Activated naive CD8-positive, alpha-beta T cell treated with anti-CD3 and anti-CD28 coated beads, Interleukin-2, amount 50 U/mL, for 24 hours (primary cell): ENCODE data around the gene MMP23B.
"Not testable (repeated sequence)": the region's sequence is repeated elsewhere in the genome, so short reads cannot be mapped to it uniquely, and the experiment has no call there.

Source experiments
- ATAC-seq: fragments of 150-1000 bp; cut with Tn5 transposase; one replicate; pipeline ENCODE4 v1.10.0; 2021
- DNase-seq: peaks from one replicate; pipeline ENCODE4 v3.0.0; 2021
- H3K27ac Mint-ChIP-seq: one replicate; pipeline ENCODE4 v1.8.0; 2021; ENCODE audit warnings: mild to moderate bottlenecking, mixed read lengths
- H3K27me3 Mint-ChIP-seq: one replicate; pipeline ENCODE4 v1.8.0; 2021; ENCODE audit warnings: mixed read lengths
- H3K36me3 Mint-ChIP-seq: one replicate; pipeline ENCODE4 v1.8.0; 2021; ENCODE audit warnings: low read depth, mixed read lengths
- H3K4me1 Mint-ChIP-seq: one replicate; pipeline ENCODE4 v1.8.0; 2021; ENCODE audit warnings: mixed read lengths
- H3K4me3 Mint-ChIP-seq: one replicate; pipeline ENCODE4 v1.8.0; 2021; ENCODE audit warnings: mild to moderate bottlenecking, moderate library complexity, mixed read lengths
- H3K9me3 Mint-ChIP-seq: one replicate; pipeline ENCODE4 v1.8.0; 2021; ENCODE audit warnings: mixed read lengths

The MMP23B gene

DNA sequence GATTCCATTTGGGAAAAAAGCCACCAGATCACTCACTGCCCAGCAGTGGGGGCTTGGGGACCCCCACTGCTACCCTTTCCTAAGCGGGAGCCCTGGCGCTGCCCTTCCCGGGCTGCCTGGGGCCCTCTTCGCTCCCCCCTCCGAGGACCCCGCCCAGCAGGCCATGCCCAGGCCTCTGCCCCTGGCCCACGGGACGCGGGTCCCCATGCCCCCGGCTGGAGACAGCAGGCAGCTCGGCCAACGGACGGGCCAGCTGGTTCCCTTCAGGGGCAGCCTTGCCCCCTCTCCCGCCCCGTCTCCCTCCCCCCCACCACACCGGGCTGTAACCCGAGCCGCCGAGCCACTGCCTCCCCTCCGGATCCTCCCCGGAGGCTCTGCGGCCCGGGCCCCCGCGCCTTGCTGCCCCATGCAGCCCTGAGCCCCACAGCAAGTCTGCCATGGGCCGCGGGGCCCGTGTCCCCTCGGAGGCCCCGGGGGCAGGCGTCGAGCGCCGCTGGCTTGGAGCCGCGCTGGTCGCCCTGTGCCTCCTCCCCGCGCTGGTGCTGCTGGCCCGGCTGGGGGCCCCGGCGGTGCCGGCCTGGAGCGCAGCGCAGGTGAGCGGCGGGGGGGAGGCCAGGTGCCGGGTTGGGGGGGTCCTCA is at the start of gene MMP23B:
MMP23B (plus strand) TSS at position 392 of the 639 bp plus-strand sequence; CDS start at position 438, 46 bp downstream.
- no peak for ATAC-seq
- H3K9me3 Mint-ChIP-seq: no peaks in the 10 kb centered on the region
- no peak within 1 kb of the TSS for H3K27ac Mint-ChIP-seq
- peaks cover 6% of the 10 kb centered on the region for H3K4me1 Mint-ChIP-seq
- peaks cover 4% of the 10 kb centered on the region for H3K36me3 Mint-ChIP-seq
- DNase-seq: no peak
- peaks cover 3% of the 10 kb centered on the region for H3K27me3 Mint-ChIP-seq
- no peak within 1 kb of the TSS for H3K4me3 Mint-ChIP-seq

DNA sequence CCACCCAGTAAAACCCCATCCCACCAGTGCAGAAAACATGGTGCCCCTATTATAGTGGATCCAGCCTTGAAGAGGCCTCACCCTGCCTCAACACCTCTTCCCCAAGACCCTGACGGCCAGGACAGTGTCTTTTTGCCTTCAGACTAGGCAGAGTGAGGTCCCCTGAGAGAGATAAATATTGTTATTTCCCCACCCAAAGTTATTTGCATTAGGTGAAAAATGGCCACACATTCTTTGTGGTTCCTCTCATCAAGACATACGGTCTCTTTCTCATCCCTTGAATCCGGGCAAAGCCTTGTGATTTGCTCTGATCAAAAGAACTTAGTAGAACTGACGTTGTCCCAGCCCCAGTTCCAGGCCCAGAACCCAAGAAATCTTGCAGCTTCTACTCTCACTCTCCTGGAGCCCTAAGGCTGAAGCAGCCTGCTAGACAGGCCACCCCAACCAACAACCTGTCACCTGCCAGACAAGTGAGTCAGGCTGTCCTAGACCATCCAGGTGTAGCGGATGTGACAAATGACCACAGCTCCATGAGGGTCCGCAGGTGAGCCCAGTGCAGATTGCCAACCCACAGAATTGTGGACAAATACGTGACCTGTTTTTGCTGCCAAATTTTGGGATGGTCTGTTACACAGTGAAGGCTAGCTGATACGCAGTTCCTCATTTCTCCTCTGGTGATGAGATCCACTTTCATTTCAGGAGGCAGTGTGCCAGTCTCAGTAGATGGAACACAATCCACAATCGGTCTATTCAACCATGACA is 49.2 kb upstream of the MMP23B start:
- DNase-seq (no peak), ATAC-seq (no peak)
- Mint-ChIP-seq H3K36me3 (no peaks in the 10 kb centered on the region), H3K27ac (no peak overlapping the region), H3K27me3 (peaks cover 11% of the 10 kb centered on the region), H3K9me3 (no peaks in the 10 kb centered on the region), H3K4me3 (no peak overlapping the region), H3K4me1 (no peaks in the 10 kb centered on the region)

DNA sequence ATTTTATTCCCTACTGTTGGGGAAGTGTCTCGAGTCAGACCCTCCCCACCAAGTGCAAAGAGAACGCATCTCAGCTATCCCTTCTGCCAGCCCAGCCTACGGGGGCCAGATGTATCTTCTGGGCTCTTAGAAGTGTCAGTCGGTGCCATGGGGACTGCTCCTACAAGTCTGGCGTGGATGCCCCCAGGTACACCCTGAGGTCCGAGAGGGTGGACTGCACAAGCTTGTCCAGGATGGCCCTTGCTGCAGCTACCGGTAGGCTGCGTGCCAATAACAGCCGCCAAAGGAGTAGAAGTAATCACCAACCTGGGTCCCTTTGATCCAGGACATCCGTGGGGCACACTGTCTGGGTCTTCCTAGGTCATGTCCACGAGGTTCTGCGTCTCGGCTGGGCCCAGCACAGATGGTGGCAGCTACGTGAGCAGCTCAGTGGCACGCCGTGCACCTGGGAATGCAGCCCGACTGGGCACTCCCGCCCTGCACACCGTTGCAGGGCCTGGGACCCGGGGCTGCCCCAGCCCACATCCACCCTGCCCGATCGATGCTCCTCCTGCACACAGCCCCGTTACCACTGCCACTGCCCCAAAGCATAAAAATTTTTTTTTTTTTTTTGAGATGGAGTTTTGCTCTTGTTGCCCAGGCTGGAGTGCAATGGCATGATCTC is 48.5 kb upstream of the MMP23B start:
- Mint-ChIP-seq H3K9me3 (no peaks in the 10 kb centered on the region), H3K4me1 (no peaks in the 10 kb centered on the region), H3K27ac (no peak overlapping the region), H3K36me3 (no peaks in the 10 kb centered on the region), H3K27me3 (peaks cover 12% of the 10 kb centered on the region), H3K4me3 (no peak overlapping the region)
- ATAC-seq (no peak), DNase-seq (no peak)

DNA sequence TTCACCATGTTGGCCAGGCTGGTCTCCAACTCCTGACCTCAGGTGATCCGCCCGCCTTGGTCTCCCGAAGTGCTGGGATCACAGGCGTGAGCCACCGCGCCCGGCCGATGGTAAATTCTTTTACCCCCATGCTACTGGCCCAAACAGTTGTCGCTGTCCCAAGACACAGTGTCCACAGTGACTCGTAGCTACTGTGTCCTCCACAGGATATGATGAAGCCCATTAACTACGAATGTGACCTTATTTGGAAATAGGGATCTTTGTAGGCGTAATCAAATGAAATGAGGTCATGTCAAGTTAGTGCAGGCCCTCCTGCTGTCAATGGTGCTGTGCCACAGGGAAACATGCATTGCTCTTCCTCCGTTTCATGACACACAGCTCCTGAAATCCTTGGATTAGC is 40.5 kb upstream of the MMP23B start:
- Mint-ChIP-seq H3K4me3 (no peak overlapping the region), H3K4me1 (peaks cover 2% of the 10 kb centered on the region), H3K36me3 (no peaks in the 10 kb centered on the region), H3K27ac (no peak overlapping the region), H3K27me3 (peaks cover 6% of the 10 kb centered on the region), H3K9me3 (no peaks in the 10 kb centered on the region)
- DNase-seq (no peak), ATAC-seq (no peak)

- Mint-ChIP-seq H3K27me3 (peaks cover 10% of the 10 kb centered on the region), H3K9me3 (no peaks in the 10 kb centered on the region), H3K4me3 (no peak overlapping the region), H3K27ac (no peak overlapping the region), H3K36me3 (no peaks in the 10 kb centered on the region), H3K4me1 (peaks cover 10% of the 10 kb centered on the region)
- no peak for DNase-seq
- ATAC-seq: no peak
Measured at GRCh38 chr1:1593834-1594601, 38.0 kb upstream of the MMP23B start.

DNA sequence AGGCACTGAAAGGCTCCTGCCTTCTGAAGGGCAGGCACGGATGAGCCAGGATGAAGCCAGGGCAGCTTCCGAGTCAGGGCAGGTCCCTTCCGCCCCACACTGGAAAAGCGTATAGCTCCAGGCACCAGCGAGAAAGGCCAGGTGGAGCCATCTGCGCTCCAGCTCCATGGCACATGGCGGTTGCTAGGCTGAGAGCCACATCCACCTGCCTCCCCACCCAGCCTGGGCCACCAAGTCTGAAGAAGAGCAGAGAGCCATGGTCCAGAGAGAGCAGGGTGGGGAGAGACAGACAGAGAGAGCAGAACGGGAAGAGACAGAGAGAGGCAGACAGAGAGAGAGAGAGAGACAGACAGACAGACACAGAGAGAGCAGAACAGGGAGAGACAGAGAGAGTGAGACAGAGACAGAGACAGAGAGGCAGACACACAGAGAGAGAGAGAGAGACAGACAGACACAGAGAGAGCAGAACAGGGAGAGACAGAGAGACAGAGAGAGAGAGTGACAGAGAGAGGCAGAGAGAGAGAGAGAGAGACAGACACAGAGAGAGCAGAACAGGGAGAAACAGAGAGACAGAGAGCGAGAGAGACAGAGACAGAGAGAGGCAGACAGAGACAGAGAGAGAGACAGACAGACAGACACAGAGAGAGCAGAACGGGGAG is 37.2 kb upstream of the MMP23B start:
- H3K4me3 Mint-ChIP-seq: no peak overlapping the region
- DNase-seq (no peak), ATAC-seq (peak; percentile 25)
- peaks cover 10% of the 10 kb centered on the region for H3K27me3 Mint-ChIP-seq
- no peak overlapping the region for H3K27ac Mint-ChIP-seq
- peaks cover 11% of the 10 kb centered on the region for H3K4me1 Mint-ChIP-seq
- H3K9me3 Mint-ChIP-seq: no peaks in the 10 kb centered on the region
- no peaks in the 10 kb centered on the region for H3K36me3 Mint-ChIP-seq

DNA sequence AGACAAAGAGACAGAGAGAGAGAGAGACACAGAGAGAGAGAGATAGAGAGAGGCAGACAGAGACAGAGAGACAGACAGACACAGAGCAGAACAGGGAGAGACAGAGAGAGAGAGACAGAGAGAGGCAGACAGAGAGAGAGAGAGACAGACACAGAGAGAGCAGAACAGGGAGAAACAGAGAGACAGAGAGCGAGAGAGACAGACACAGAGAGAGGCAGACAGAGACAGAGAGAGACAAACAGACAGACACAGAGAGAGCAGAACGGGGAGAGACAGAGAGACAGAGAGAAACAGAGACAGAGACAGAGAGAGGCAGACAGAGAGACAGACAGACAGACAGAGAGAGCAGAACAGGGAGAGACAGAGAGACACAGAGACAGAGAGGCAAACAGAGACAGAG is 36.6 kb upstream of the MMP23B start:
- H3K4me3 Mint-ChIP-seq, DNase-seq, H3K9me3 Mint-ChIP-seq, H3K27ac Mint-ChIP-seq, H3K27me3 Mint-ChIP-seq, H3K36me3 Mint-ChIP-seq, ATAC-seq: not testable (repeated sequence)
- peaks cover 11% of the 10 kb centered on the region for H3K4me1 Mint-ChIP-seq

GRCh38 chr1:1596493-1597274 is 35.3 kb upstream of the MMP23B start:
- Mint-ChIP-seq H3K27me3 (peaks cover 9% of the 10 kb centered on the region), H3K36me3 (no peaks in the 10 kb centered on the region), H3K4me3 (no peak overlapping the region), H3K9me3 (no peaks in the 10 kb centered on the region), H3K4me1 (peaks cover 8% of the 10 kb centered on the region), H3K27ac (no peak overlapping the region)
- no peak for ATAC-seq
- DNase-seq: no peak

GRCh38 chr1:1597275-1597930 is 34.6 kb upstream of the MMP23B start:
- H3K27me3 Mint-ChIP-seq: peaks cover 9% of the 10 kb centered on the region
- H3K9me3 Mint-ChIP-seq: no peaks in the 10 kb centered on the region
- peak; percentile 43 for ATAC-seq
- peak overlapping the region; percentile 11 for H3K4me3 Mint-ChIP-seq
- H3K27ac Mint-ChIP-seq: no peak overlapping the region
- peak; percentile 23 for DNase-seq
- no peaks in the 10 kb centered on the region for H3K36me3 Mint-ChIP-seq
- peaks cover 8% of the 10 kb centered on the region for H3K4me1 Mint-ChIP-seq

- Mint-ChIP-seq H3K4me1 (peaks cover 8% of the 10 kb centered on the region), H3K9me3 (no peaks in the 10 kb centered on the region), H3K36me3 (no peaks in the 10 kb centered on the region), H3K4me3 (peak overlapping the region; percentile 61), H3K27me3 (peaks cover 9% of the 10 kb centered on the region), H3K27ac (no peak overlapping the region)
- no peak for DNase-seq
- no peak for ATAC-seq
Measured at GRCh38 chr1:1598051-1598719, 33.8 kb upstream of the MMP23B start.

GRCh38 chr1:1598720-1599029 is 33.3 kb upstream of the MMP23B start:
- ATAC-seq (no peak), DNase-seq (no peak)
- H3K27ac Mint-ChIP-seq: no peak overlapping the region
- no peaks in the 10 kb centered on the region for H3K36me3 Mint-ChIP-seq
- peaks cover 8% of the 10 kb centered on the region for H3K4me1 Mint-ChIP-seq
- H3K9me3 Mint-ChIP-seq: no peaks in the 10 kb centered on the region
- peaks cover 9% of the 10 kb centered on the region for H3K27me3 Mint-ChIP-seq
- H3K4me3 Mint-ChIP-seq: peak overlapping the region; percentile 61

GRCh38 chr1:1599030-1599934 is 32.7 kb upstream of the MMP23B start:
- peak overlapping the region; percentile 61 for H3K4me3 Mint-ChIP-seq
- no peak overlapping the region for H3K27ac Mint-ChIP-seq
- DNase-seq: peak; percentile 36
- no peaks in the 10 kb centered on the region for H3K9me3 Mint-ChIP-seq
- peaks cover 8% of the 10 kb centered on the region for H3K4me1 Mint-ChIP-seq
- peak; percentile 26 for ATAC-seq
- peaks cover 9% of the 10 kb centered on the region for H3K27me3 Mint-ChIP-seq
- H3K36me3 Mint-ChIP-seq: no peaks in the 10 kb centered on the region
